ENCODE results near the gene KIF2A.

KIF2A gene

GRCh38 chr5:62327138-62328053 lies 21.4 kb downstream of the KIF2A start:
- TF ChIP-seq CTCF (conservative IDR thresholded peaks at IDR 0.05) = no peak

GRCh38 chr5:62328772-62329491 lies 22.9 kb downstream of the KIF2A start:
- no peak overlapping the region for H3K27ac ChIP-seq

More at GRCh38 chr5:62327138-62328053, 21.4 kb downstream of the KIF2A start:
- H3K27ac ChIP-seq = no peak overlapping the region

GRCh38 chr5:62330302-62330701 lies 24.3 kb downstream of the KIF2A start:
- TF ChIP-seq CTCF (conservative IDR thresholded peaks at IDR 0.05) = no peak

More at GRCh38 chr5:62328772-62329491, 22.9 kb downstream of the KIF2A start:
- no peak for TF ChIP-seq CTCF (conservative IDR thresholded peaks at IDR 0.05)

GRCh38 chr5:62331921-62332320 lies 25.9 kb downstream of the KIF2A start:
- no peak for TF ChIP-seq CTCF (conservative IDR thresholded peaks at IDR 0.05)
- no peak overlapping the region; the same call in 1 of the 2 replicates for H3K27ac ChIP-seq

More at GRCh38 chr5:62330302-62330701, 24.3 kb downstream of the KIF2A start:
- H3K27ac ChIP-seq = no peak overlapping the region

GRCh38 chr5:62333250-62333794 lies 27.3 kb downstream of the KIF2A start:
- no peak overlapping the region for H3K27ac ChIP-seq
- no peak for TF ChIP-seq CTCF (conservative IDR thresholded peaks at IDR 0.05)

GRCh38 chr5:62334082-62334481 lies 28.1 kb downstream of the KIF2A start:
- no peak for TF ChIP-seq CTCF (conservative IDR thresholded peaks at IDR 0.05)
- no peak overlapping the region for H3K27ac ChIP-seq

- peak; percentile 62 for TF ChIP-seq CTCF (conservative IDR thresholded peaks at IDR 0.05)
- H3K27ac ChIP-seq = no peak overlapping the region
These were observed 34.4 kb downstream of the KIF2A start for GRCh38 chr5:62340392-62340791.
